ACHN (cell line): ENCODE results near the gene ADCY2.

Experiments
- DNase-seq: peaks from one replicate; pipeline ENCODE4 v3.0.0-alpha.2; 2015
- in situ Hi-C: cut with HindIII; loops from 2 replicates; pipeline ENCODE4 v1.10.0; 2017; ENCODE audit warnings: low sequenced_read_pairs, low pct_ligation_motif_present, low pct_unique_long_range_greater_than_20kb

The ADCY2 gene

DNA sequence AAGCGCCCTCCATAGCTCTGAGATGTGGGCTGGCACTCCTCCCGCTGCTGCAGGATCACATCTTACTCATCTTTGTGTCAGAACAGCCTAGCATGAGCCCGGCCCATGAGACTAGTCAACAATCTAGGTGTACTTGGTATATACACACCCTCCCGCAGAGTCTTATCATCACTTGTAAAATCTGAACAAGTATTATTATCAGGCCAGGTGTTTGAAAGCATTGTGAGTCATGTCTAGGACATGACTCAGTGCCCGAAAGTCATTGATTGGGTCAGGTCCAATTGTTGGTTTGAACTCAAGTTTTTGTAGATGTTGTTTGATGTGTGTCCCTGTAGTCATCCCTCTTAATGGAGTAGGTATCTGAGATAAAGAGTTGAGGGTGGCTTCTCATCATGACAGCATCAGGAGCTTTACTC, 346.3 kb downstream of the ADCY2 start:
- in situ Hi-C loops = no loop called here
- DNase-seq = no peak

GRCh38 chr5:7745882-7746610, 350.1 kb downstream of the ADCY2 start:
- in situ Hi-C loops = no loop called here
- peak; percentile 59 for DNase-seq

DNA sequence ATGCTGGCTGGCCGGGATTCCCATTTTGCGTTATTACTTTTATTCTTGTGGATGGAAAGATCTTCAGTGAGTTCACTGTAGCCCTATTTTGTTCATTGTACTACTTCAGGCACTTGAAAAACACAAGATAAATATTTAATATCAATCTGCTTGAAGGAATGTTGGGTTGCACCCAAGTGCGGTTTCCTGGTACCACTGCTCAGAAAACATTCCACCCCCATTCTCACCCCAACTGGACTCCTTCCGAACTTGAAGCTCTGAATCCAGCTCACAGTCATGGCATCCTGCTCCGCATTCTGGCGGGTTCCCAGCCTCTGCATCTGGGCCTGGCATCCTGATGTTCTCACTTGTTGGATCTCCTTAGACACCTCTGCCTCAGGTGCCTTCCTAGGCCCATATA, 351.8 kb downstream of the ADCY2 start:
- in situ Hi-C loops = no loop called here
- no peak for DNase-seq

DNA sequence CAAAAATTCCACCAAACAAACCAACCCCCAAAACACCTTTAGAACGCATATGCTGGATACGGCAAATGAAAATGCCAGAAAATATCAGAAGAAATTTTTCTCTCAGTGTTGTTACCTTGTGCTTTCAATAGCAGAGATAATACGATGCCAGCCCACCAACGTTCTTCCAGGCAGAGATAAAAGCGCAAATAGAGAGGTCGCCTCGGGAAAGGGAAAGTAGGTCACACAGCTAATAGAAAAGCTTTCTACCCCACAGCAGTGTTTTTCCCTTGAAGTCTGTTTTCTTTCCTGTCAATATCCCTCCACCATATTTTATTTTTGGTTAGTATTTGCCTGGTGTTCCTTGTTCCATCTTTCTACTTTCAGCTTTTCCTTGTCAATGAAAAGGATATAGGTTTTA, 353.7 kb downstream of the ADCY2 start:
- no peak for DNase-seq
- in situ Hi-C loops = no loop called here

DNA sequence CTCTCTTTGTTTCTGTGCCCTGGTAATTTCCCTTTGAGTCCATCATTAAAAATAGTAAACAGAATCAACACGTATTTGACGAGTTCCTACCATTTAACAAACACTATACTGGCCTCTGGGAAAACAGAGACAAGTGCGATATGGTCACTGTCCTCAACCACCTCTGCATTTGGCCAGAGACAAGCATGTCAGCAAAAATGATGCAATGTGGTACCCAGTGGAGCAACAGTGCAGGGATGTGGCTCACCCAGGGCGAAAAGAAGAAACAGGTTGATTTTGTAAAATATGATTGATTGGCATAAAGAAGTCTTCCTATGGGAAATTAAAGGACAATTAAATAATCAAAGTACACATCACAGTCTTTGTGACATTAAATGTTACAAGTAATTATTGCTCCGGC, 355.9 kb downstream of the ADCY2 start:
- no peak for DNase-seq
- in situ Hi-C loops = no loop called here

GRCh38 chr5:7753181-7753580, 357.2 kb downstream of the ADCY2 start:
- in situ Hi-C loops = no loop called here
- no peak for DNase-seq

GRCh38 chr5:7753596-7753995, 357.7 kb downstream of the ADCY2 start:
- in situ Hi-C loops = no loop called here
- no peak for DNase-seq

- DNase-seq = no peak
- in situ Hi-C loops = no loop called here
Measured at GRCh38 chr5:7754490-7754889, 358.6 kb downstream of the ADCY2 start.

- in situ Hi-C loops = no loop called here
- DNase-seq = peak; percentile 64
Measured at GRCh38 chr5:7754997-7755596, 359.2 kb downstream of the ADCY2 start.

- no peak for DNase-seq
- in situ Hi-C loops = no loop called here
Measured at GRCh38 chr5:7755958-7756357, 360.0 kb downstream of the ADCY2 start.

DNA sequence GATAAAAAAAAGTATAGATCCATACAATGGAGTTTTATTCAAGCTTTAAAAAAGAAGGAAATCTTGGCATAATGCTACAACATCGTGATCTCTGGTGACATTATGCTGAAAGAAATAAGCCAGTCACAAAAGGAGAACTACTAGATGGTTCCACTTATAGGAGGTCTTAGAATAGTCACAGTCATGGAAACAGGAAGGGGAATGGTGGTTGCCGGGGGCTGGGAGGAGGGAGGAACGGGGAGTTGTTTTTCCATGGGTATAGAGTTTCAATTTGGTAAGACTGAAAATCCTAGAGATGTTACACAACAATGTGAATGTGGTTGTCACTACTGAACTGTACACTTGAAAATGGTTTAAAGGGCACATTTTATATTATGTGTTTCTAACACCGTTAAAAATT, 360.5 kb downstream of the ADCY2 start:
- in situ Hi-C loops = no loop called here
- DNase-seq = no peak

DNA sequence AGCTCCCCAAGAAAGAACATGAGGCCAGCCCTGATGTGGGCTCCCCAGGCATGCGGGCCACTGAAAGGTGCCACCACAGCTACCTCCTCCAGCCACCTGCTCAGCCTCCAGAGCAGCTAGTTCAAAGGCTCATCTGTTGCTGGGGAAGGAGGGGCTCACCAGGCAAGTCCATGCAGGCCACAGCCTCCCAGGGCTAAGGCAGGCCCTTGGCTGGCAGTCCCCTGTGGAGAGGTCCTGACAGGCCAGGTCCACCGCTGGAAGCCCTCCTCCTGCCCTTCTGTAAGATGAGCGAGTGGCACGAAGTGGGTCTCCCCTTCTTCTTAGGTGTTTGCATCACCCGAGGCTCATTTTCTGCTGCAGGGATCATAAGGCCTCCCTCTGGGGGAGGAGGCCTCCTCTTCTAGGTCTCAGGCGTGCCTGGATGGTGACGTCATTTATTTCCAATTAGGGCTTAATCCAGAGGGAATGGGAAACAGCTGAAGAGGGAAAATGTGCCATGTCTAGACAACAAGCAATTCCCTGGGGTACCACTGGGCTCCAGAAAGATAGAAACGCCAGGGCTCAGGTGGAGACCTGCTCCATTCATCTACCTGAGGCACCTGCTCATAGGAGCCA, 363.4 kb downstream of the ADCY2 start:
- in situ Hi-C loops = no loop called here

DNA sequence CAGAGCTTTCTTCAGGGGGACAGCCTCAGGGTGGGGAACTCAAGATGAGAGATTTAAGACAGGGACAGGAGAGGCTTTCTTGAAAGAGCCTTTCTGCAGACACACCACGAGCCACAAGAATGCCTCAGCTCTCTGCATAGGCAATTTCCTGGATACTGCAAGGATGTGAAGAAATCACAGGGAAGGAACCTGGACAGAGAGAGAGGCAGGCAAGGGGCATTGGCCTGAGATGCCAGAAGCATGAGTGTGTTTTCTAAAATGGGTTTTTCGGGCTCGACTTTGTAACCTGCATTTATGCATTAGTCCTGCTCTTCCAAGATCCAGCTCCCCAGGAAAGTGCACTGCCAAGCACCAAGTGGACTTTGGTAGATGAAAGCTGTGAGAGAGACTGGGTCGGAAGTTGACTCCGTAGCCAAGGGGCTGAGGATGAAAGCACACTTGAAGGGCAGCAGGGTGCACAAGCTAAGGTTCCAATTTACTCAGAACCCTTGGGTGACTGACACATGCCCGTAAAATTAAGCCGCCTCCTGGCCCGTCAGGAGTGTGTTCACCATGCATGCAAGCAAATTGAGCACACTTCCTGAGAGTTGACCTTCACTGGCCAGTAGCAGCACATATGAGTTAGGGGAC, 364.1 kb downstream of the ADCY2 start:
- in situ Hi-C loops = no loop called here

More for the DNA sequence above, 363.4 kb downstream of the ADCY2 start:
- DNase-seq = no peak

DNA sequence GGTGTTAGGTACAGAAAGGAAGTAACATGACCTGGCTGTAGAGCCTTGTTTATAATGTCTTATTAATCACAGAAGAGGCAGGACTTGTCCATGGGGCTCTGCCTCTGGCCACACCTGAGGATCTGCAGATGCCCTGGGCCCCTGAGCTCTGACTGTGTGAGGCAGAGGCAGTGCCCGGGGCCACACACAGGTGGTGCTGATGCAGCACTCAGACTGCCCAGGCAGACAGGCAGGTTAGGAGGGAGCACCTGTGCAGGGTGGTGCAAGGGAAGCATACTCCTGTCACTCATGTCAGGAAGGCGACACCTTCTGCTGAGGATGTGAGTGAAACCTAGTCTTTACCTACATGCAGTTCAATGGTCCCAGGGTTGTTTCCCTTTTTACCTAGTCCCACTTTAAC, 366.3 kb downstream of the ADCY2 start:
- in situ Hi-C loops = no loop called here
- DNase-seq = no peak

More for the DNA sequence above, 364.1 kb downstream of the ADCY2 start:
- DNase-seq = peak; percentile 43

DNA sequence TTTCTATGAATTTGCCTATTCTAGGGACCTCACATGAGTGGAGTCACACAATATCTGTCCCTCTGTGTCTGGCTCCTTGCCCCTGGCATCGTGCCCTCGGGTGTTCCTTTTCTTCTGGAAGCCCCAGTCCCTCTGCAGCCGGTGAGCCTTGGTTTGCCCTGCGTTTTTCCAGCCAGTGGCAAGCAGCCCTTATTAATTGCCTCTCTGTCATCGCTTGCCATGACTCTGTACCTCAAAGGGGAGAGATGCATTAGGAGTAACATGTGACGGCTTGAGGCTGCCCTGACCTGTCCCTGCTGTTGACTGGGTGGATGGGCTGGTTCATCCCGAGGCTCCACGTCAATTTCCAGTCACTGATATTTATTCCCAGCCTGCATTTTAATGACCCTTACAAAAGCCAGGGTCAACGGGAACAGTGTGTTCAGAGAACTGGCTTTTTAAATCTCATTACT, 367.7 kb downstream of the ADCY2 start:
- in situ Hi-C loops = no loop called here
- DNase-seq = no peak

- in situ Hi-C loops = no loop called here
- DNase-seq = no peak
Measured at GRCh38 chr5:7764452-7764851, 368.5 kb downstream of the ADCY2 start.

DNA sequence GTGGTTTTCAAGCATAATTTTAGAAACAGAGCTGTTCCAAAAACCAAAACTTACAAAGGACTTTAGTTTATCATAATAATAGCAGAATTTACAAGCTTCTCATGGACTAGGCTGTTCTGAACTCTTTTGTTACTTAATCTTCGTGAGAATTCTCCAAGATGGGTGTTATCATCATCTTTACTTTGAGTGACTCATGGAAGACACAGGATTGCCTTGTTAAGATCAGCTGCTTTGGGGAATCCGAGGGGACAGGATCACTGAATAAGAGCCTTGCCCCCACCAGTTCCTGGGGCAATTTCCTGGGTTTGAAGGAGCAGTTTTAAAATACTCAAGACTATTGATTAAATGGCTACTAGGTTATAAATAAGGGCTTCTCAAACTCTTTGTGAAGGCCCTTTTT, 374.5 kb downstream of the ADCY2 start:
- DNase-seq = no peak
- in situ Hi-C loops = no loop called here

GRCh38 chr5:7772141-7772540, 376.2 kb downstream of the ADCY2 start:
- no peak for DNase-seq
- in situ Hi-C loops = no loop called here

DNA sequence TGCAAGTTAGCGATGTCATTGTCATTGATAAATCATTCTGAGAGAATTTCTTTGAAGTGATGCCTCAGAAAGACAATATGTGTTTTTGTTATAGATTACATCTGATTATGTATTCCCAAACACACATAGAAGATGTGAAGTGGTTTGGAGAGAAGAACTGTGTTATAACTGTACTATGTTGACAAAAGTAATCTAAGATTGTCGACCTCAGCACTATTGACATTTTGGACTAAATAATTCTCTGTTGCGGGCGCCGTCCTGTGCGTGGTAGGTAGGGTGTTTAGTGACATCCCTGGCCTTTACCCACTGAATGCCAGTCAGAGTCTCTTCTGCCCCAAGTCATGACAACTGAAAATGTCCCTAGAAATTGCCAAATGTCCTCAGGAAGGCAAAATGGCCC, 377.2 kb downstream of the ADCY2 start:
- in situ Hi-C loops = no loop called here
- no peak for DNase-seq
